ENCODE measurements around the gene TTC39B. TPM values are rescaled to one million over a fixed set of nuclear protein-coding genes. Genes with fewer than 3 reads are reported as not detected.

TTC39B gene
- total RNA-seq, 1 donor from 2014 or later: 8.5 TPM

GRCh38 chr9:15131094-15131493 is 175.9 kb downstream of the TTC39B start:
- Mint-ChIP-seq H3K4me3 (no peak overlapping the region), H3K27me3 (peaks cover 21% of the 10 kb centered on the region), H3K36me3 (no peaks in the 10 kb centered on the region), H3K4me1 (ENCODE audit: unreplicated experiment) (peaks cover 7% of the 10 kb centered on the region), H3K9me3 (peaks cover 10% of the 10 kb centered on the region), H3K27ac (no peak overlapping the region)
- no peak for TF ChIP-seq CTCF (conservative IDR thresholded peaks at IDR 0.05)
- DNase-seq (ENCODE audit: extremely low spot score, unreplicated experiment): no peak

GRCh38 chr9:15127831-15128230 is 179.2 kb downstream of the TTC39B start:
- Mint-ChIP-seq H3K27me3 (peaks cover 20% of the 10 kb centered on the region), H3K4me1 (ENCODE audit: unreplicated experiment) (no peaks in the 10 kb centered on the region), H3K36me3 (no peaks in the 10 kb centered on the region), H3K9me3 (peaks cover 7% of the 10 kb centered on the region), H3K4me3 (no peak overlapping the region), H3K27ac (no peak overlapping the region)
- DNase-seq (ENCODE audit: extremely low spot score, unreplicated experiment): no peak
- TF ChIP-seq CTCF (conservative IDR thresholded peaks at IDR 0.05): no peak

- H3K27ac Mint-ChIP-seq: no peak overlapping the region
- no peak overlapping the region for H3K4me3 Mint-ChIP-seq
- H3K27me3 Mint-ChIP-seq: peaks cover 8% of the 10 kb centered on the region
- no peak for DNase-seq (ENCODE audit: extremely low spot score, unreplicated experiment)
- H3K4me1 Mint-ChIP-seq (ENCODE audit: unreplicated experiment): peaks cover 7% of the 10 kb centered on the region
- TF ChIP-seq CTCF (conservative IDR thresholded peaks at IDR 0.05): no peak
- H3K9me3 Mint-ChIP-seq: peaks cover 6% of the 10 kb centered on the region
- no peaks in the 10 kb centered on the region for H3K36me3 Mint-ChIP-seq
Measured at GRCh38 chr9:15121630-15122029, 185.4 kb downstream of the TTC39B start.

- Mint-ChIP-seq H3K27ac (no peak overlapping the region), H3K27me3 (no peaks in the 10 kb centered on the region)
Measured at GRCh38 chr9:15116130-15116580, 190.9 kb downstream of the TTC39B start.

GRCh38 chr9:15115702-15116101 is 191.3 kb downstream of the TTC39B start:
- DNase-seq (ENCODE audit: extremely low spot score, unreplicated experiment): no peak
- TF ChIP-seq CTCF (conservative IDR thresholded peaks at IDR 0.05): no peak
- no peak overlapping the region for H3K27ac Mint-ChIP-seq
- H3K27me3 Mint-ChIP-seq: no peaks in the 10 kb centered on the region
- peaks cover 17% of the 10 kb centered on the region for H3K4me1 Mint-ChIP-seq (ENCODE audit: unreplicated experiment)
- H3K9me3 Mint-ChIP-seq: no peaks in the 10 kb centered on the region
- no peak overlapping the region for H3K4me3 Mint-ChIP-seq
- no peaks in the 10 kb centered on the region for H3K36me3 Mint-ChIP-seq

More at GRCh38 chr9:15116130-15116580, 190.9 kb downstream of the TTC39B start:
- no peak for TF ChIP-seq CTCF (conservative IDR thresholded peaks at IDR 0.05)
- H3K36me3 Mint-ChIP-seq: no peaks in the 10 kb centered on the region
- DNase-seq (ENCODE audit: extremely low spot score, unreplicated experiment): no peak
- H3K4me3 Mint-ChIP-seq: peak overlapping the region; percentile 52
- peaks cover 17% of the 10 kb centered on the region for H3K4me1 Mint-ChIP-seq (ENCODE audit: unreplicated experiment)
- no peaks in the 10 kb centered on the region for H3K9me3 Mint-ChIP-seq

- no peaks in the 10 kb centered on the region for H3K9me3 Mint-ChIP-seq
Measured at GRCh38 chr9:15115041-15115440, 192.0 kb downstream of the TTC39B start.

More at GRCh38 chr9:15115041-15115440, 192.0 kb downstream of the TTC39B start:
- no peaks in the 10 kb centered on the region for H3K36me3 Mint-ChIP-seq
- TF ChIP-seq CTCF (conservative IDR thresholded peaks at IDR 0.05): no peak
- DNase-seq (ENCODE audit: extremely low spot score, unreplicated experiment): no peak
- no peak overlapping the region for H3K4me3 Mint-ChIP-seq
- H3K27me3 Mint-ChIP-seq: no peaks in the 10 kb centered on the region
- H3K4me1 Mint-ChIP-seq (ENCODE audit: unreplicated experiment): peaks cover 17% of the 10 kb centered on the region
- H3K27ac Mint-ChIP-seq: no peak overlapping the region

All from type B pancreatic cell (in vitro differentiated cells).